HG03469 (cell line): ENCODE data around the gene ZBTB45.

Experiments used
- ATAC-seq: cut with Tn5 transposase; IDR thresholded peaks from one replicate; pipeline ENCODE4 v1.9.1; 2021; ENCODE audit warnings: mild to moderate bottlenecking, moderate library complexity, moderate number of reproducible peaks; ENCODE audit not compliant: unreplicated experiment

ZBTB45 gene

GRCh38 chr19:58519355-58520256 lies at the start of gene ZBTB45:
ZBTB45 (minus strand) TSS chr19:58519810; CDS start chr19:58517673, 2,137 bp downstream.
- ATAC-seq, result peak; percentile 52

GRCh38 chr19:58568453-58569130 lies 49.0 kb upstream of the ZBTB45 start:
- ATAC-seq, result no peak

DNA sequence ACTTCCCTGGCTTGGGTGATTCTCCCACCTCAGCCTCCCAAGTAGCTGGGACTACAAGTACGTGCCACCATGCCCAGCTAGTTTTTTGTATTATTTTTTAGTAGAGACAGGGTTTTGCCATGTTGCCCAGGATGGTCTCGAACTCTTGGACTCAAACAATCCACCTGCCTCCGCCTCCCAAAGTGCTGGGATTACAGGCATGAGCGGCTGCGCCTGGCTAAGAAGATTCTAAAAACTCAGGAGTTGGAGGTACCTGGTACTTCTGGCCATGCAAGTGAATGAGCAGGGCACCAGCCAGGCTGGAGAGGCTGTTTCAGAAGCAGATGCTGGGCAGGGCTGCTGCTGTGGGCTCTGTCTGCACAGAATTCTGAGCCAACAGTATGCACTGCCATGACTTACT lies 47.4 kb upstream of the ZBTB45 start:
- ATAC-seq, result no peak

- no peak for ATAC-seq
These were observed 44.2 kb upstream of the ZBTB45 start for GRCh38 chr19:58563823-58564222.

GRCh38 chr19:58563034-58563573 lies 43.5 kb upstream of the ZBTB45 start:
- no peak for ATAC-seq

DNA sequence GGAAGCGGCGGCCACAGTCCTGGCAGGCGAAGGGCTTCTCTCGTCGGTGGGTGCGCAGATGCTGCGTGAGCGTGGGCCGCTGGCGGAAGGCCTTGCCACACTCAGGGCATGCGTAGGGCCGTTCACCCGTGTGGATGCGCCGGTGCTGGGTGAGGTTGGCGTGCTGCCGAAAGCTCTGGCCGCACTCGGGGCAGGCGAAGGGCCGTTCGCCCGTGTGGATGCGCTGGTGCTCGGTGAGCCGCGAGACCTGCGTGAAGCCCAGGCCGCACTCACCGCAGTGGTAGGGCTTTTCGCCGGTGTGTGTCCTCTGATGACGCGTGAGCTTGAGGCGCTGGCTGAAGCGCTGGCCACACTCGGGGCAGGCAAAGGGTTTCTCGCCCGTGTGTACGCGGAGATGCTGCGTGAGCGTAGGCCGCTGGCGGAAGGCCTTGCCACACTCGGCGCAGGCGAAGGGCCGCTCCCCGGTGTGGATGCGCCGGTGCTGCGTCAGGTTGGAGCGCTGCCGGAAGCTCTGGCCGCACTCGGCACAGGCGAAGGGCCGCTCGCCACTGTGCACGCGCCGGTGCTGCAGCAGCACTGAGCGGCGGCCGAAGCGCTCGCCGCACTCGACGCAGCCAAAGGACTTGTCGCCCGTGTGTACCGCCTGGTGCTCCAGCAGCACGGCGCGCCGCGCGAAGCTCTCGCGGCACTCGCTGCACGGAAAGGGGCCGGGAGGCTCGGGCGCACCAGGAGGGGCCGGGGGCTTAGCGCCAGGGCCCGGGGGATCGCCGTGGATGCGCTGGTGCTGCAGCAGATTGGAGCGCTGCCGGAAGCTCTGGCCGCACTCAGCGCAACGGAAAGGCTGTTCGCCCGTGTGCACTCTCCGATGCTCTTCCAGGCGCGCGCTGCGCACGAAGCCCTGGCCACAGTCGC lies 42.8 kb upstream of the ZBTB45 start:
- ATAC-seq, result no peak

- ATAC-seq, result no peak
These were observed 41.9 kb upstream of the ZBTB45 start for GRCh38 chr19:58561373-58562121.

DNA sequence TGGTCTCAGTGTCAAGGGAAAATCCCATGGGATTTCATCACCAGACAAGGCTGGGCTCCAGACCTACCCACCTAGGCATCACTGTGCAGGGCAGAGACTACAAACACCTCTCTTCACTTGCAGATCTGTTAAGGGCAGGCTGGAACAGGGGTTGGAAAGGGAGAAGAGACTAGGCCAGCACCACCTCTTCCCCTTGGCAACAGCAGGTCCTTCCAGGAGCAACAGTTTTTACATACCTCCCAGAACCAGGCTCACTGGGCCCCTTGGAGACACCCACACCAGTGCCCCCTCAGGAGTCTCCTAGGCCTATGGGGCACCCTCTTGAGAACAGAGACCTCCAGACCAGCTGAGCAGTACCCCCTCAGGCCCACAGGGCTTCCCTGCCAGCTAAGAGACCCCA lies 41.3 kb upstream of the ZBTB45 start:
- ATAC-seq, result no peak

- ATAC-seq, result no peak
These were observed 40.6 kb upstream of the ZBTB45 start for GRCh38 chr19:58560007-58560887.

- no peak for ATAC-seq
These were observed 39.8 kb upstream of the ZBTB45 start for GRCh38 chr19:58559275-58560006.

DNA sequence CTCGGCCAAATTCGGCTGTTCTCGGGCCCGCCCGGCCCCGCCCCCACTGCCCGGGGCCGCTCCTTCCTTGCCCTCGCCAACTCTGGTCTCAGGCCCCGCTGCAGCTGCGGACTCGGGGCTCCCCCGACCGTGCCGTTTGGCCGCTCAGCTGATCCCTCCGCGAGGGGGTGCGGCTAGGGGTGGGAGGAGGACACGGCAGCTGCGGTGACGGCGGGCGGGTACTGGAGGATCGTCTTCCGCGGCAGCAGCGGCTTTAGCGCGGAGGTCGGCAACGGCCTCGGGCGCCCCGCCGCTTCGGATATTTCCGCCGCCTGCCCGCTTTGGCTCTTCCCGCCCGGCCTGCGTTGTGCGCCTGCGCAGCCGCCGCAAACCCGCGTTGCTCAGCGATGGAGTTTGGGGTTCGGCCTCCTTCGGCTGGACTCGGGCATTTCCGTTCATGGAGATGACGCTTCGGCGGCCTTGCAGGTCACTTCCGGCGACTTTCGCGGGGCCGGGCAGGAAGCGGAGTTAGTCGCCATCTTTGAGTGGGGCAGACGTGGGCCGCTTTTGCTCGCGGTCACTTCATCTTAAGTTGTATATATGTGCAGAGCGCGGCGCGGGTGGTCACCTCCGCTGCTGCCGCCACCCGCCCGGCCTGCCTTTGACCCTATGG lies 39.1 kb upstream of the ZBTB45 start:
- ATAC-seq, result peak; percentile 36

DNA sequence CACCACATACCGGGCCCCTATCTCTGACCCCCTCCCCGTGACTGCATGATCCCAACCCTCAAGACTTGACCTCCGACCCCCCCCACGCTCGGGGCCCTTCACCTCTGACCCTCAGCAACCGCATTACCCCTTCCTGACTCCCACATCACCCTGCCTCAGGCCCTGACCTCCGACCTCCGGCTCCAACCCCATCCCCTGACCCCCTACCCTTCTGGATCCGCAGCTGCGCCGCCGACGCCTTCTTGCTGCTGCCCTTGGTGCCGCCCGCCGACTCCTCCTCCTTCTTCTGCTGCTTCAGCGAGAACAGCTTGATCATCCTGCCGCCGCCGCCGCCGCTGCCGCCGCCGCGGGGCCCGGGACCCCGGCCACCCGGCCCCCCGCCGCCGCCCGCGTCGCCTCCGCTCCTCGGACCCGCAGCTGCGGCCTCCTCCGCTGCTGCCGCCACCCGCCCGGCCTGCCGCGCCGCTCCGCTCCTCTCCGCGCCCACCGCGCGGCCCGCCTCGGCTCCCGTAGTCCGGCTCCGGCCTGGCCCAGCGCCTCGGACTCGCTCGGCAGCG lies 38.5 kb upstream of the ZBTB45 start, which contains the start of gene UBE2M:
Gene UBE2M (minus strand): TSS at position 546 of the 557 bp plus-strand sequence. CDS start 230 bp downstream, at position 316.
- ATAC-seq, result no peak

DNA sequence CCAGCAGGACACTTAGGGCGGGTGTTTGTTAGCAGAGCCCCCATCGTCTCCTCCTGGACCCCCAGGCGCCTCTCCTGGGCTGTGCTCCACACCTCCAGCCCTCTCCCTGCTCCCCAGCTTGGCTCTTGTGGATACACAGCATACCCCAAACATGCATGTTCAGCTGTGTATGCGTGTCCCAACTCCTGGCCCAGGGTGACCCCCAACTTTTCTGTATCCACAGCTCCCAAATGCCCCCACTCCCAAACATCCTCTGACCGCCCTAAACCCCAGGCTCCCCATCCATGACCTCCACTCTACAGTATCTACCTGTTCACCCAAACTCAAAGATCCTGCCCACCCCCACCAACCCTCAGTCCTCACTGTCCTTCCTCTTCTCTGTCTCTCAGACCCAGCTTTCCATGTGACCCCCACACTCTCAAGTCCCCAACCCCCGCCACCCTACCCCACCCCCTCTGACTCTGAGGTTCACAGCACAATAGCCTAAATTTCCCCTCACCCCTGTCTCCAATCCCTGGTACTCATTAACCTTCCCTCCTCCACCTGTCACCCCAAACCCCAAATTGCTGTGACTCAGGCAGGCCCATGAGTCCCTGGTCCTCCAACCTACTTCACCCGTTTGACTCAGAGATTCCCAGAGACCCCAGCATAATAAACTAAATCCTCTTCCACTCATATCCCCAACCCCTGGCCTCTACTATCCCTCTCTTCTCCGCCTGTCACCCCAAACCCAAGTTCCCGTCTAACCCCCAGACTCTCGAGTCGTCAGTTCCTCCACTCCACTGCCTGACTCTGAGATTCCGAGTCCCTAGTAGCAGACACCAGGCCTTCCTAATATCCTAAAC lies 37.8 kb upstream of the ZBTB45 start:
- ATAC-seq, result no peak

GRCh38 chr19:58556622-58557220 lies 37.1 kb upstream of the ZBTB45 start:
- ATAC-seq, result no peak

DNA sequence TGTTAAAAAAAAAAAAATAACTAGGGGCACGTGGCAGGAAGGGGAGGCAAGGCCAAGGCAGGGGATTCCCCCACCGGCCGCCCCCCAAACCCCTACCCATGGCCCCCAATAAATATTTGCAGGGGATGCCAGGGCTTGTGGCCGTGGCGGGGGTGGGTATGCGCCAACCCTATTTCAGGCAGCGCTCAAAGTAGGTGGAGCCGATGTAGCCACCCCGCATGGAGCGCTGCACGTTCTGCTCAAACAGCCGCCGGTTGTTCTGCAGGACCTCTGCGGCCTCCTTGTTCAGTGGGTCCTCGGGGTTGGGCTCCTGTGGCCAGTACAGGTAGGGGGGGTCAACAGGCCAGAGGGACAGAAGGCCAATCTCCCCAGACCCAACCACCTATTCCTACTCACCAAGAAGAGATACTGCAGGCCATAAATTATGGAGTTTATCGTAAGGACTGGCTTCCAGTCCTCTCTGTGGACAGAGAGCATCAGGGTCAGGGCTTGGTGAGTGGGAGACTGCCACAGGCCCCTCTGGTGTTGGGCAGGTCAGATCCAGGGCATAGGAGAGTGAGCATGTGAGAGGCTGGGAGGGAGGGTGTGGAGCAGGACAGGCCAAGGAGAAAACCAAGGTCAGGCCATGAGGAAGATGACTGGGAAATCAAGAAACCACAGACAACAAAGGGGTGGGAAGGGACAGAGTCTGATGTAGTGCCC lies 36.5 kb upstream of the ZBTB45 start:
- ATAC-seq, result no peak
